NCI-H2107 treated with DMSO at 0.1 percent for 48 hours (cell line): ENCODE results near the gene HOXB3.
A peak's percentile ranks its signal among the peaks of the same experiment; 100 is the strongest.
"Not testable (repeated sequence)": the region's sequence is repeated elsewhere in the genome, so short reads cannot be mapped to it uniquely, and the experiment has no call there.

ENCODE experiments used
- DNase-seq: peaks from one replicate; lab custom pipeline; 2025; ENCODE audit not compliant: unreplicated experiment; lab: John Stamatoyannopoulos, UW

HOXB3 gene

DNA sequence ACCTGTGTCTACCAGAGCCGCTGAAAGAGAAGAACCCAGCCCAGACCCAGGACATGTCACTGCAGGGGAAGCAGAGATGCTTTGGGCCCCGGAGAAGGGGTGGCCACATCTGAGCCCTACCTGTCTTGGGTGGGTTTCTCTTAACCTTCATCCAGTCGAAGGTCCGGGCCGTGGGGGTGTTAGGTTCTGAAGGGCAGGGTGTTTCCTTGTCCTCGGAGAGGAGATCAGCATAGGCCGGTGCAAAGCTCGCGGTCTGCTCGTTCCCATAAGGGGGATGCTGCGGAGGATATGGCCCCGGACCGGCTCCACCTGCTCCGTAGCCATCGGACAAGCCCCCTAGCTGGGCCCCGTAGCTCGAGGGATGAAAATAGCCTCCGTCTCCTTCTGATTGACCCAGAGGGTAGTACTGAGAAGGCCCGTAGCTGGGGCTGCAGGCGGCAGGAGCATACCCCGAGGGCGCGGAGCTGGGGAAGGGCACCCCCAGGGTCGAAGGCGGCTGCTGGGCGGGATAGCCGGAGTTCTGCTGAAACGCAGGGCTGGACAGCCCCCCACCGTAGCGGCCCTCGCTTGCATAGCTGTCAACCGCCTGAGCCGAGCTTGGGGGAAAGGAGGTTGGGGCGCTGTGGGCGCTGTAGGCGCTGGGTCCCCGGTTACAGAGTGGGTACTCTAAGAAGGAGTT is 59.7 kb downstream of the HOXB3 start:
- no peak for DNase-seq

DNA sequence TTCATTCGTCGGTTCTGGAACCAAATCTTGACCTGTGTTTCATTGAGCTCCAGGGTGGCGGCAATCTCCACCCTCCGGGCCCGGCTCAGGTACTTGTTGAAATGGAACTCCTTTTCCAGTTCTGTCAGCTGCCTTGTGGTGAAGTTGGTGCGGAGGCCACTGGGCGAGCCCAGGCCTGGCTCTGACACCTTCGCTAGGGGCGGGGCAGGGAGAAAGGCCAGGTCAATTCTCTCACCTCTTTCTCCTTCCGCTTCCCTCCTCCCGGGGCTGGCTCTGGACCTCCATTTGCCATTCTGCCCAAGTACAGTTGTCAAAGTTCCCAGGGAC is 60.4 kb downstream of the HOXB3 start:
- no peak for DNase-seq

DNA sequence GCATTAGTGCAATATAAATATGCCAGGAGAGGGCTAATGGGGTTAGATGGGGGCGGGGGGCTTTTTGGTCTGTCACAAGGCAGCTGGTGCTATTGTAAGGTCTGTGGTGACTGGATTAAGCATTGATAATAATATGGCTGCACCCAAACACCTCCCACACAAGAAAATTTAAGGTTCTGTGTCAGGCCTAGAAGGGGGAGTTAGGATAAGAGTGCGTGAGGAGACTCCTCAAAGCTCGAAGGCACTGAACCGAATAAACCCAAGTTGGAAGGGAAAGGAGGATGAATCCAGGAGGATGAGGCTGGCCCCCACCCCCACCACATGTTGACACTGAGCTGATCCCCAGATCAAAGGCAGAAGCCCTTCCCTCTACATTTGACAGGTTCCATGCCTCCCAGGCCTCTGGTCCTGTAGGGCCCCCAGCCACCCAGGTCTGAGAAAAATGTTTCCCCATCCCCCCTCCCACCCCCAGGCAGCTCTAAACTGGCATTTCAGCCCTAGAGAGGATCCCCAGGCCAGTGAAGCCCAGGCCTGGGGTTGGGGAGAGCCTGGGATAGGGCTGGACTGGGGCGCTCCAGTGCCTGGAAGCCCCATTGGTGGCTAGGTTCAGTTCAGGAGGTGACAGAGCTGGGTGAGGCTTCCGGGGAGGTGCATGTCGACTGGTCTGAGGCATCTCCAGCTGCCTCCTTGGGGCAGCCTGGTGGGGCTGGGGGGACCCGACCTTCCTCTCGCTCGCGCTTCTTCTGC is 60.9 kb downstream of the HOXB3 start:
- DNase-seq = no peak

DNA sequence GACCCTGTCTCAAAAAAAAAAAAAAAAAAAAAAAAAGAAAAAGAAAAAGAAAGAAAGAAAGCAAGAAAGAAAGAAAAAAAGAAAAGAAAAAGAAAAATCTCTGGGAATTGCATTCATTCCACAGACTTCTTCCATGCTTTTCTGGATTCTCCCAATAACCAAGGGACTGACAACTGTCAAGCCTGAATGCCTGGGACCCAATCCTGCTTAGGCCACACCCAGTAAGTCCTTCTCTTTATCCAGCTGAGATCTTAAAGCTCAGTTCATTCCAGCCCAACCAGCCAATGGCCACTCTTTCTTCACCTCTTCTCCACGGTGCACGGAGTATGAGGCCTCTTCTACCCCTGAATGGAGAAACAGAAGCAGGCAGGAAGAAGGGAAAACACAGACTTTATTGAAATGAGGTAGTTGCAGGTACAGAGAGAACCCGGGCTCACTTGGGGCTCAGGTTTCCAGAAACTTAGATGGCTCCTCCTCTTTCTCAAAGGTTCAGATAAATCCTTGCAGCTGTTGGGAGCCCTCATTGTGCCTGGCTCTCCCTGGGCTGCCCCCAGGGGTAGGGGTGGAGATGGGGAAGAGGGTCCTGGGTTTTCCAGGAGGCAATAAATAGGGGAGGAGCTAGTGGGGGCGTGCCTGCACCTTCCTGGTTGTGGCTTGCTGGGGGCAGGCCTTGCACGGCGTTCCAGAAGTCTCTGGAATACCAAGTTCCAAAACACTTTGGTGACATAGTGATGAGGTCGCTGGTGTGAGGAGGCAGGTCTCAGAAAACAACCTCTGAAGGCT is 61.7 kb downstream of the HOXB3 start:
- DNase-seq = no peak

DNA sequence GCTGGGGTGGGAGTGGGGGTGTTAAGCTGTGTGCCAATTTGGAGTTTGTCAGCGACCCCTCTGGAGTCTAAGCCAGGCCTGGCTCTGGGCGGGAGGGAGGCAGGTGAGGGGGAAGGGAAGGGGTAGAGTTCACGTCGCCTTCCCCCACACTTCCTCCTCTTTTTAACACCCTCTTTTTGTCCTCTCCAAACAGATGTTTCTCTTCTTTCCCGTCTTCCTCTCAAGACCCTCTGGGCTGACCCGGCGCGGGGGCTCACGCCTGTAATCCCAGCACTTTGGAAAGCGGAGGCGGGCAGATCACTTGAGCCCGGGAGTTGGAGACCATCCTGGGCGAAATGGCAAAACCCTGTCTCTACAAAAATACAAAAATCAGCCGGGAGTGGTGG is 62.5 kb downstream of the HOXB3 start:
- no peak for DNase-seq

DNA sequence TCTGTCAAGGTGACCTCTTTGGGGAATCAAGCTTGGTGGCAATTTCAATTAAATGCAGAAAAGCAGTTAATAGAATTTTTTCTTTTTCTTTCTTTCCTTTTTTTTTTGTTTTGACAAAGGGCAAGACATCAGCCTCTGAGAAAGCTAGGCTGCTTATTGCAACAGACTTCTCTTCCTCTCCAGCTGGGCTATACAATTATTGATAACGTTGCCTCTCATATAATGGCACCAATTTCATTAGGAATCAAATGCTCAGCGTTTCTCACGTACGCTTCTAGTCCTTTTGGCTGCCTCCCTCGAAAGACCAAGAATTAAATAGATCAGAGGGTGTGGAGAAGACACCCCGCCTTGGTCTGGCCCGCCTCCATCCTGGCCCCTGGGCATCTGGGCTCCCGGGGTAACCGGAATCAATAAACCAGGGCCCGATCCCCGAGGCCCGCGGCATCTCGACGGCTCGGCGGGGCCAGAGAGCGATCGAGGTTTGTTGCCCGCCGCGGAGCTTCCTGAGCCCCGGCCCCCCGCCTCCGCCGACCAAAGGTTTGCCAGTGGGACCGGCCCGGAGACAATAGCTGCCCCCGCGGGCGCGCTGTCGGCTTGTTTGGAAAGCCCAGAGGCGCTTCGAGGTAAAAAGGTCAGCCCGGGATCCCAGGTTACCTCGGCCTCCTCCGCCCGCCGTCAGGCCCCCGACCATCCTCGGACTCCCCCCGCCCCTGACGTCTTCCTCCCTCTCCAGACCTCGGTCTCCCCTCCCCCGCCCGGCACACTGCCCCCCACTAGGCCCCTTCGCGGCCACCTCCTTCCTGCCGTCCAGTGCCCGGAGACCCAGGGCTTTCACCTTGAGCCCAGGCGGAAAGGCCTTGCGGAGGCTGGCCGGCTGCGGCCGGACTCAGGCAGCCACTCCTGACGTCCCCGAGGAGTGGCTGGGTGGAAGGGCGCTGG is 63.2 kb downstream of the HOXB3 start:
- no peak for DNase-seq

DNA sequence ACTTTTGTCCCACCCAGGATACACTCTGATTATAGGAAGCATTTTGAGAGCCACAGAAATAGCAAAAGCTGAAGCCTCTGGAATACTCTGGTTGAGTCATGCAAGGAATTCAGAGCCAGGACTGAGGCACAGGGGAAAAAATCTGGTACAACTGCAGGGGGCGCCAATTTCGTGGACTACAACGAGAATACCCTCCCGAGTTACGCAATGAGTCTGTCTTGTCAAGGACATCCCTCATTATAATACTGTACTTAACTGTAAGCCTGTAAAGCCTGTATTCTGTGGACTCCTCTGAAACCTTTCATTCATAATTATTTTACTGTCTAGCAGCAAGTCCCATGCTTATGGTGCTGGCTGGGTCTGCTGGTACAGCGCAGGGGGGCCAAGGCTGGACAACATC is 67.0 kb downstream of the HOXB3 start:
- no peak for DNase-seq

DNA sequence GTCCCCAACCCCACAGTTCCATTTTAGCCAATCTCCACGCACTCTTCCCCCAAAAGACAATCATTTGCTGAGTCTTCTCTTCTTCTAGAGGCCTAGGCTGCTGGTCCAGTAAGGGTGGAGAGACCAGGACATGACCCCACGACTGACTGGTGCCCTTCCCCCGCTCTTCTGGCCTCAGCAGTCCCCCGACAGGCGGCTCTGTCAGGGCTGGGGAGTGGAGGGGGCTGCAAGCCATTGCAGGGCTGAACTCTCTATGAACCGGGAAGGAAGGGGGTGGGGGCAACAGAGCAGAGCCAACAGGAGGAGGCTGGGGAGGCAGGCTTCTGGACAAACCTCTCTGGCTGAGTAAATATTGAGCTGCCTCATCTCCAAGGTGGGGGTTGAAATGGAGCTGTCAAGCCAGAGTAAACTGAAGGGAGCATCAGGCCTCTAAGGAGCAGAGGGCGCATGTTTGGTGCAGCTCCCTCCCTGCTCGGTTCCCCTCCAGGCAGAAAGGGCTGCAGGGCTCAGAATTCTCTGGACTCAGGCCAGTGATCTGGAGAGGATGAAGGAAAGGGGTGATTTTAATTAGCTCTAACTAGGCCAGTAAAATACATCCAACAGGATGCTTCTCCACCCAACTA is 67.9 kb downstream of the HOXB3 start:
- no peak for DNase-seq

DNA sequence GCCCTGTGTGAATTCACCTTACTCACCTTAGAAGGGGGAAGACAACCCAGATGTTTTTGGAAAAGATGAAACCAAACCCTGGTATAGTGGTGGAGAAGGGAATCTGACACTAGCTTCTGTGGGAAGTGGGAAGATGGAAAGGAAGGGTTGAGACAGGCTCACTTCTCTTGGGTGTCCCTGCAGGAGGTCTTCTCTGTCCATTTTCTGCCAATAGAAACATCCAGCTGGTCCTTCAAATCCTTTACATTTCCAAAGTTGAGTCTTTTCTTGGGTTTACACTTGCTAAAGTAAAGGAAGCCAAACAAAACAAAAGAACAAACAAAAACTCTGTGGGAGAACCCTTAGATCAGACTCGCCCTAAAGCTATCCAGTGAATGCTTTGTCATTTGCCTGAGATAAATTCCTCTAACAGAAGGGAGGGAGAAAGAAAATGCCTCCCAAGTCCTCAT is 69.4 kb downstream of the HOXB3 start:
- DNase-seq = no peak

DNA sequence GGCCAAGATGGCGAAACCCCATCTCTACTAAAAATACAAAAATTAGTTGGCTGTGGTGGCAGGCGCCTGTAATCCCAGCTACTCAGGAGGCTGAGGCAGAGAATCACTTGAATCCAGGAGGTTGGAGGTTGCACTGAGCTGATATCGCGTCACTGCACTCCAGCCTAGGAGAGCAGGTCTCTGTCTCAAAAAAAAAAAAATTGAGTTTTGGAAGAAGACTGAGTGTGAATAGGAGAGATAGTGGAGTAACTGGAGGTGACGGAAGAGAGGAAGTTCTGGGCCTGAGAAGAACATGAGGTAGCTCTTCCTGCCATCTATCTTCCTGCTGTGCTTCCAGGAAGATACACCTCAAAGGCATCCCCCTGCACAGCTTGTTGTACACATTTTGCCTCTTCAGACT is 70.6 kb downstream of the HOXB3 start:
- no peak for DNase-seq

DNA sequence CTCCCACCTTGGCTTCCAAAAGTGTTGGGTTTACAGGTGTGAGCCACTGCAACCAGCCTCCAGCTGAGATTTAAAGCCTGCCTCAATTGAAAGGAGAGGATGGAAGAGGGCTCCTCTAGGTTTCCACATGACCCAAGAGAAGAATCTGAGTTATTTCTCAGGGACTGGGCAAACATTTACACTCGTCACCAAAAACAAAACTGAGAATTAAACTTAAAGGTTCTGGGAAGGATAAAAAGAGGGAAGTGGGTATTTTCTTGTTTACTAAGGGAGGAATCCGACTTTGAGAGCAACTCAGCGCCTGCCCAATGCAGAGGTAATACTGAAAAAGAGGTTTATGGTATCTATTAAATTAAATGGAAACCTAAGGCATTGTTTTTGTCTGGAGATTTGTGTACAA is 72.6 kb downstream of the HOXB3 start:
- DNase-seq = no peak

DNA sequence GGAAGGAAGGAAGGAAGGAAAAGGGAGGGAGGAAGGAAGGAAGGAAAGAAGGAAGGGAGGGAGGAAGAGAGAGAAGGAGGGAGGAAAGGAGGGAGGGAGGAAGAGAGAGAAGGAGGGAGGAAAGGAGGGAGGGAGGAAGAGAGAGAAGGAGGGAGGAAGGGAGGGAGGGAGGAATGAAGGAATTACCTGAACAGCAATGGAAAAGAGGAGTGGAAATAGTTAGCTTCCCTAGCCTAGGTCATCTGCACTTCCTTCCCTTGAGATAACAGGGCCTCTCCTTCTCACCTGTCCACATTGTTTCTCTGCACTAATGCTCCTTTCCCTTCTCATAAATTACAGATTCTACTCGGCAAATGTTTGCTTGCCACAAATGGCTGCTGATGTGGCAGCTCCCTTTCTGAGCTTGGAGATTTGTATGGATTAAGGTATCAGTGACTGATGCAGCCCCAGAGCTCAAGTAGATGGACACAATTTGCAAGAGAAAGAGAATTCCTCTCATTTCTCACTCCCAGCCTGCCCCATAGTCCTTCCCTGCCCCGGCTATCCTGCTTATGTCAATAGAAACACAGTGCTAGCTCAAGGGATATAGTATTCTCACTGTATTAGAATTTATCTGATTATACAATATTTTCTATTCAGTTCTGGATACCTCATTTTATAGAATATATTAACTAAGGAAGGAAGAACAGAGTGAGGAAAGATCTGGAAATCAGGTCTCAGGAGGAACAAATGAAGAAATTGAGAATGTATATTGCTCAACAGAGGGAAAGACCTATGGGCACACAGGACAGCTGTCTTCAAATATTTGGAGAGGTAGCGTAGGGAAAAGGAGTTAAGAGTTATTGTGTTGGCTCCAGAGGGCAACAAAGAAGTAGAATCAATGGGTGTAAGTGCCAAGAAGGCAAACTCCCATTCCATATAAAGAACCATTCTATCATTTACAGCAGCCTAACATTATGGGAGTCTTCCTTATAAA is 73.8 kb downstream of the HOXB3 start:
- no peak for DNase-seq

DNA sequence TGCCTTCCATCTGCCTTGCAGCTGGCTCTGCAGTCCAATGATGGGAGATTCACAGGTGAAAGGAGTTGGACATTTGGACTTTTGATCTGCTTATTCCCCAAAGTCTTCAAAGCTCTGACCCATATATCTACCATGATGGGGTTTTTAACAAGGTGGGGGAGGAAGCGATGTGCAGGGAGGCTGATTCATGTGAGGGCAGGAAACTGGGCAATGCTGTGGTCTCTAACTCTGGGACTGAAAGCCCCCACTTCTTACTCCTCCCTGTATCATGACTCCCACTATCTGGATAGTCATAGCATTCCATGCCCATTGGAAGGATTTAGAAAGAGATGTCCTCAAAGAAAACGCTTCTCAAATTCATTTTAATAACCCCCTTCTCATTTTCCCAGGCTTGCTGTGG is 75.6 kb downstream of the HOXB3 start:
- no peak for DNase-seq

DNA sequence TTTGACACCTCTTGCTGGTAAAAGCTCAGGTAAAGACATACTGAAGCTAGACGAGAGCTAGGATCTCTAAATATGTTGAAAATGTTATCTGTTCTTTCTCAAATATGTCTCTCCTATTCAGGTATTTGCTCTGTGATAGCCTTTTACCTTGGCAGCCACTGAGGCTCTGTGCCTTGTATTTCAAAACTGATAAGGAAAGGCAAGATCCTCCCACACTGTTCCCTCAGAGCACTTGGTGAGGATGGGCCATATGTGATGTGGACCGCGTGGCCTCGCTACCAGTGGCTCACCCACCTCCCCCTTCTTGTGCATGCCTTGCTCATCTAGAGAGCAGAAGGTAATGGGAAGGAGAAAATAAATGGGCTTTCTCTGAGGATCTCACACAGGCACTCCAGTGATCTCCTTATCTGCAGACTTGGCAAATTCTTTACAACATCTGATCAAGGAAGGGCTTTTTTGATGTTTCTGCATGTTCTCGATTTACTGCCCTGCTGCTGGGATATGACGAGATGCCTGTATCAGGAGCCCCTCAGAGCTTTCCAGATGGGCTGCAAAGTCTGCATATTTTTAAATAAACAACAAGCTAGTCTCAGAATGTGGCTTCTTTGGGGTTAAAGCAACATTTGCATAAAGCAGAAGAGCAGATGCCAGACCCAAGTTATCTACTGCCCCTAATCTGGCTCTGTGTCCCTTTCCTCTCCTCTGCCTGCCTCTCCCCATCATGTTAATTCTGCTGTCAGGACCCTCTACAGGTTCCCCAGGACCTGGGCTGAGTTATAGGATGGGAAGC is 76.2 kb downstream of the HOXB3 start:
- no peak for DNase-seq

DNA sequence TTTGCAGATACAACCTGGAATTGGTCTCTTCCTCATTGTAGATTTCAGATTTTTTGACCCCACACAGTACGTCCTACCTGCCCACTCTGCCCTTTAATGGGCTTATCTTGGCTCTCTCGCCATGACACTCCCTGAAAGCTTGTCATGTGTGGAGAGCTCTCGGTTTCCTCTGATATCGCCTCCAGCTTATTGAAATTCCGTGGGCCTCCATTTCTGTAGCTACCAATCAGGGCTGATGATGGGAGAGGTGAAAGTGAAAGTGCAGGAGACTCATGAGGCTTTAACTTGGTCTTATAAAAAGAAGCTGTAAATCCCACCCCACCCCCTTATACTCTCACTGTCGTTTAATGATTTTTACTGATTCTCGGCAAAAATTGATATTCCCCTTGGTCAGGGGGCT is 76.9 kb downstream of the HOXB3 start:
- DNase-seq = no peak

DNA sequence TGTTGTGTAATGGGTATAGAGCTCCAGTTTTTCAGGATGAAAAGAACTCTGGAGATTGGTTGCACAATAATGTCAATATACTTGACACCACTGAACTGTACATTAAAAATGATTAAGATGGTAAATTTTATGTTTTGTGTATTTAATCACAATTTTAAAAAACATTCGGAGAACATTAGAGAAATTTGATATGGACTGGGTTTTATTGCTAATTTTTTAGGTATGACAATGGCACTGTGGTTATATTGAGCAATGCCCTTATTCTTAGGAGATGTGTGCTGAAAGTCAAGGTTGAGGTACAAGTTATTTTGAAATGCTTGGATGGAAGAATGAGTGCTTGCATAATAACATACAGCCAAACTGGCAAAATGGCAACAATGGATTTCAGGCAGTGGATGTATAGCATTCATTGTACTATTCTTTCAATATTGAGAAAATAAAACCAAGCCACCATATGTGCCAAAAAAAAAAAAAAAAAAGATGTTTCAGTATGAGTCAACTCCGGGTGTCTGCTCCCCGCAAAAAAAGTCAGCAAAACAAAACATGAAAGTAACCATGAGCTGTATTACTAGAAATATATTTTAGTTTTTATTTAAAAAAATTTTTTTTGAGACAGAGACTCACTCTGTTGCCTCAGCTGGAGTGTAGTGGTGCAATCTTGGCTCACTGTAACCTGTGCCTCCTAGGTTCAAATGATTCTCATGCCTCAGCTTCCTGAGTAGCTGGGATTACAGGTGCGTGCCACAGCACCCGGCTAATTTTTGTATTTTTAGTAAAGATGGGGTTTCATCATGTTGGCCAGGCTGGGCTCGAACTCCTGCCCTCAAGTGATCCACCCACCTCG is 79.1 kb downstream of the HOXB3 start:
- peak; percentile 96 for DNase-seq

DNA sequence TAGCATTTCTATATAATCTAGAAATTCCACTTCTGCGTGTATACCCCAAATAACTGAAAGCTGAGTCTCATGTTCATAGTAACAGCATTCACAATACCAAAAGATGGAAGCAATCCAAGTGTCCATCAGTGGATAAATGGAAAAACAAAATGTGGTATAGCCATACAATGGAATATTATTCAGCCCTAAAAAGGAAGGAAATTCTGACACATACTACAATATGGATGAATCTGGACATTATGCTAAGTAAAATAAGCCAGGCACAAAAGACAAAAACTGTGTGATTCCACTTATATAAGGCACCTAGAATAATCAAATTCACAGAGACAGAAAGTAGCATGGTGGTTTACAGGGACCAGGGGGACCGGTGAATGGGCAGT is 79.7 kb downstream of the HOXB3 start:
- no peak for DNase-seq

DNA sequence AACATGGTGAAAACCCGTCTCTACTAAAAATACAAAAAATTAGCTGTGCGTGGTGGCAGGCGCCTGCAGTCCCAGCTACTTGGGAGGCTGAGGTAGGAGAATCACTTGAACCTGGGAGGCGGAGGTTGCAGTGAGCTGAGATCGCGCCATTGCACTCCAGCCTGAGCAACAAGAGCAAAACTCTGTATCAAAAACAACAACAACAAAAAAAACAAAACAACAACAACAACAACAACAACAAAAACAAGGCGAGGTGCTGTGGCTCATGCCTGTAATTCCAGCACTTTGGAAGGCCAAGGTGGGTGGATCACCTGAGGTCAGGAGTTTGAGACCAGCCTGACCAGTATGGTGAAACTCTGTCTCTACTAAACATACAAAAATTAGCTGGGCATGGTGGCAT is 80.3 kb downstream of the HOXB3 start:
- DNase-seq = not testable (repeated sequence)
